ENCODE measurements around the gene MCF2L2.
"Not testable (repeated sequence)": the region's sequence is repeated elsewhere in the genome, so short reads cannot be mapped to it uniquely, and the experiment has no call there.

The MCF2L2 gene

DNA sequence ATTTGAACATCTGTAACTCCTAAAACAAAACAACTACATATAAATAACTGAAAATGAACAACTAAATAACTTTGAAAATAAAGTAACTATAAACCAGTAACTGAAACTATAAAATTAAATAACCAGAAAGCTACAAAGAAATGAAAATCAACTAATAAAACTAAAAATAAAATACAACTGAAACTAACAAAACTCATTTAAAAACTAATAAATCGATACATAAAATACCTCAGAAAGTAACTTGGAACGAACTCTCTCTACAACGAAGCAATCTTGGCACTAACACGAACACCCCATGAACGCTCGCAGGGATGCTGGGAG, 249.9 kb downstream of the MCF2L2 start:
- H3K36me3 ChIP-seq (ENCODE audit: control insufficient read depth in 2 of 2, insufficient read depth in 2 of 2, low read length in 2 of 2) = no peaks in the 10 kb centered on the region
- peak overlapping the region in 1 of 2 donors; percentile 22 for H3K9ac ChIP-seq (ENCODE audit: low read length in 2 of 2)
- no peaks in the 10 kb centered on the region for H3K9me3 ChIP-seq (ENCODE audit: control insufficient read depth in 2 of 2, low read length in 2 of 2)
- H3K4me3 ChIP-seq (ENCODE audit: low read length in 2 of 2) = peak overlapping the region; percentile 60 to 70
- peaks cover 36 to 37% of the 10 kb centered on the region in 2 donors for H3K27me3 ChIP-seq (ENCODE audit: control insufficient read depth in 1 of 2, insufficient read depth in 2 of 2, low read length in 2 of 2)
- H3K4me1 ChIP-seq (ENCODE audit: control insufficient read depth, insufficient read depth, low read length) = peaks cover 7% of the 10 kb centered on the region
- H3K27ac ChIP-seq (ENCODE audit: low read length) = no peak overlapping the region

- Histone ChIP-seq H3K4me3 (ENCODE audit: low read length in 2 of 2) (no peak overlapping the region), H3K27ac (ENCODE audit: low read length) (no peak overlapping the region), H3K9ac (ENCODE audit: low read length in 2 of 2) (no peak overlapping the region), H3K27me3 (ENCODE audit: control insufficient read depth in 1 of 2, insufficient read depth in 2 of 2, low read length in 2 of 2) (peaks cover 24 to 26% of the 10 kb centered on the region in 2 donors), H3K9me3 (ENCODE audit: control insufficient read depth in 2 of 2, low read length in 2 of 2) (no peaks in the 10 kb centered on the region), H3K4me1 (ENCODE audit: control insufficient read depth, insufficient read depth, low read length) (no peaks in the 10 kb centered on the region), H3K36me3 (ENCODE audit: control insufficient read depth in 2 of 2, insufficient read depth in 2 of 2, low read length in 2 of 2) (no peaks in the 10 kb centered on the region)
Measured at GRCh38 chr3:183172051-183172639, 256.3 kb downstream of the MCF2L2 start.

GRCh38 chr3:183167975-183168374, 260.4 kb downstream of the MCF2L2 start:
- not testable (repeated sequence) for H3K9me3 ChIP-seq (ENCODE audit: control insufficient read depth in 2 of 2, low read length in 2 of 2); H3K4me3 ChIP-seq (ENCODE audit: low read length in 2 of 2); H3K4me1 ChIP-seq (ENCODE audit: control insufficient read depth, insufficient read depth, low read length); H3K9ac ChIP-seq (ENCODE audit: low read length in 2 of 2); H3K36me3 ChIP-seq (ENCODE audit: control insufficient read depth in 2 of 2, insufficient read depth in 2 of 2, low read length in 2 of 2); H3K27me3 ChIP-seq (ENCODE audit: control insufficient read depth in 1 of 2, insufficient read depth in 2 of 2, low read length in 2 of 2); H3K27ac ChIP-seq (ENCODE audit: low read length)

DNA sequence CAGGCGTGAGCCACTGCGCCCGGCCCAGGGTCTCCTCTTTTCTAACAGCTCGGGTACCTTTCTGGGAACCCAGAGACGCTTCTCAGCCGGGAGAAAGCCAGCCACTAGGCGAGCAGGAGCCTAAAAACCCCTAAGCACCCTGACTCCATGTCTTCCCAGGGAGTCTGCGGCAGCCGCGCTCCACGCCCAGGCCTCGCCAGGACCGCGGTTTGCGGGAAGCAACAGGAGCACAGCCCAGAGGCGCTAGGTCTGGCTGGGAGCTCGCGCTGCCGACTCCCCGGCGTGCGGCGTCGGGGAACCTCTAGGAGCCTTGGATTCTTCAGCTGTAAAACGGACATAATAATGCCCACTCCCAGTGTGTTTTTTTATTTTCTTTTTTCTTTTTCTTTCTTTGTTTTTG, 264.9 kb downstream of the MCF2L2 start:
- H3K27me3 ChIP-seq (ENCODE audit: control insufficient read depth in 1 of 2, insufficient read depth in 2 of 2, low read length in 2 of 2) = peaks cover 9 to 18% of the 10 kb centered on the region in 2 donors
- no peak overlapping the region for H3K4me3 ChIP-seq (ENCODE audit: low read length in 2 of 2)
- H3K9me3 ChIP-seq (ENCODE audit: control insufficient read depth in 2 of 2, low read length in 2 of 2) = no peaks in the 10 kb centered on the region
- H3K27ac ChIP-seq (ENCODE audit: low read length) = no peak overlapping the region
- no peak overlapping the region for H3K9ac ChIP-seq (ENCODE audit: low read length in 2 of 2)
- no peaks in the 10 kb centered on the region for H3K36me3 ChIP-seq (ENCODE audit: control insufficient read depth in 2 of 2, insufficient read depth in 2 of 2, low read length in 2 of 2)
- H3K4me1 ChIP-seq (ENCODE audit: control insufficient read depth, insufficient read depth, low read length) = peaks cover 7% of the 10 kb centered on the region

DNA sequence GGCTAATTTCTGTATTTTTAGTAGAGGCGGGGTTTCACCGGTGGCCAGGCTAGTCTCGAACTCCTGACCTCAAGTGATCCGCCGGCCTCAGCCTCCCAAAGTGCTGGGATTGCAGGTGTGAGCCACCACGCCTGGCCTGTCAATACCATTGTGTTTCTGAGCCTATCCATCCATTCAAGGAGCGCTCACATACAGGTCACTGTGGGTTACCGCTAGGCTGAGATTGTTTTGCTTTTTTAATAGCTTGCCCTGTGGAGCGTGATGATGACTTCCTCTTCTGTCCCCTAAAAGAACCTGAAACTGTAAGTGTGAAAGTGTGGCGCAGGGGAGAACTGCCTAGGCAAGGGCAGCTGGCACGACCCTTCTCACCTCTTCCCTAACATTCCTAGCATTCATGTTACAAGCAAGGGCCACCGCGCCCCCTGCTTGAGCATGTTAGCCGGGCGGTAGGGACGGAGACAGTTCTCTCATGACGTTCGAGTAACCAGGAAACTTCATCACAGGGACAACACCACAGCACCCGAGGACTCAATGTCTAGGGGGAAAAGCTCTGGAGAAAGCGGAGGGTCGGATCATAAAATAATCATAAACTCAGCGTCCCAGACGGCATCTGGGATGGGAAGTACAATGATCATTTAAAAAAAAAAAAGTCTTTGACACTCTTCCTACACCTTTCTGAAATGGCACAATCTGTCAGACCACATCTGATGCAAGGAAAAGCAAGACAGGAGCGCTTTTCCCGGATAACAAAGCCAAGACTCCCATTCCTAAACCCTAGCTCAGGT, 266.7 kb downstream of the MCF2L2 start:
- Histone ChIP-seq H3K4me3 (ENCODE audit: low read length in 2 of 2) (peak overlapping the region; percentile 60 to 76), H3K4me1 (ENCODE audit: control insufficient read depth, insufficient read depth, low read length) (peaks cover 7% of the 10 kb centered on the region), H3K9ac (ENCODE audit: low read length in 2 of 2) (no peak overlapping the region), H3K36me3 (ENCODE audit: control insufficient read depth in 2 of 2, insufficient read depth in 2 of 2, low read length in 2 of 2) (no peaks in the 10 kb centered on the region), H3K27me3 (ENCODE audit: control insufficient read depth in 1 of 2, insufficient read depth in 2 of 2, low read length in 2 of 2) (peaks cover 9 to 18% of the 10 kb centered on the region in 2 donors), H3K27ac (ENCODE audit: low read length) (no peak overlapping the region), H3K9me3 (ENCODE audit: control insufficient read depth in 2 of 2, low read length in 2 of 2) (no peaks in the 10 kb centered on the region)

DNA sequence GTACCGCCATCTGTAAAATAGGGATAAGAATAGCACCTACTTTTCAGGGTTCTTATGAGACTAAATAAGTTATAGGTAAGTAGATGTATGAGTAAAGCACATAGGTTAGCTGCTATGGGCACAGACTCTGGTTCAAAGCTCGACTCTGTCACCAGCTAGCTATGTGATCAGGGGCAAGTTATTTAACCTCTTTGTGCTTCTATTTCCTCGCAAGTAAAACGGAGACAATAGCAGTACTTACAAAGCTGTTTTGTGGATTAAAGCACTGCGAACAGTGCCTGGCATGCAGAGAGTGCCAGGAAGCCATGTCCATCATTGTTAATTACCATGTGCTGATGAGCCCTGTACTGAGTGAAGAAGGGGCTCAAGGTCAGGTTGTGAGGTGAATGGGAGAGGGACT, 267.8 kb downstream of the MCF2L2 start:
- Histone ChIP-seq H3K27me3 (ENCODE audit: control insufficient read depth in 1 of 2, insufficient read depth in 2 of 2, low read length in 2 of 2) (peaks cover 9 to 18% of the 10 kb centered on the region in 2 donors), H3K36me3 (ENCODE audit: control insufficient read depth in 2 of 2, insufficient read depth in 2 of 2, low read length in 2 of 2) (no peaks in the 10 kb centered on the region), H3K9me3 (ENCODE audit: control insufficient read depth in 2 of 2, low read length in 2 of 2) (no peaks in the 10 kb centered on the region), H3K4me3 (ENCODE audit: low read length in 2 of 2) (no peak overlapping the region), H3K4me1 (ENCODE audit: control insufficient read depth, insufficient read depth, low read length) (peaks cover 7% of the 10 kb centered on the region), H3K27ac (ENCODE audit: low read length) (no peak overlapping the region), H3K9ac (ENCODE audit: low read length in 2 of 2) (no peak overlapping the region)

GRCh38 chr3:183159333-183159732, 269.1 kb downstream of the MCF2L2 start:
- Histone ChIP-seq H3K4me3 (ENCODE audit: low read length in 2 of 2) (no peak overlapping the region), H3K36me3 (ENCODE audit: control insufficient read depth in 2 of 2, insufficient read depth in 2 of 2, low read length in 2 of 2) (no peaks in the 10 kb centered on the region), H3K27ac (ENCODE audit: low read length) (no peak overlapping the region), H3K4me1 (ENCODE audit: control insufficient read depth, insufficient read depth, low read length) (peaks cover 7% of the 10 kb centered on the region), H3K27me3 (ENCODE audit: control insufficient read depth in 1 of 2, insufficient read depth in 2 of 2, low read length in 2 of 2) (peaks cover 9 to 16% of the 10 kb centered on the region in 2 donors), H3K9me3 (ENCODE audit: control insufficient read depth in 2 of 2, low read length in 2 of 2) (no peaks in the 10 kb centered on the region), H3K9ac (ENCODE audit: low read length in 2 of 2) (no peak overlapping the region)

DNA sequence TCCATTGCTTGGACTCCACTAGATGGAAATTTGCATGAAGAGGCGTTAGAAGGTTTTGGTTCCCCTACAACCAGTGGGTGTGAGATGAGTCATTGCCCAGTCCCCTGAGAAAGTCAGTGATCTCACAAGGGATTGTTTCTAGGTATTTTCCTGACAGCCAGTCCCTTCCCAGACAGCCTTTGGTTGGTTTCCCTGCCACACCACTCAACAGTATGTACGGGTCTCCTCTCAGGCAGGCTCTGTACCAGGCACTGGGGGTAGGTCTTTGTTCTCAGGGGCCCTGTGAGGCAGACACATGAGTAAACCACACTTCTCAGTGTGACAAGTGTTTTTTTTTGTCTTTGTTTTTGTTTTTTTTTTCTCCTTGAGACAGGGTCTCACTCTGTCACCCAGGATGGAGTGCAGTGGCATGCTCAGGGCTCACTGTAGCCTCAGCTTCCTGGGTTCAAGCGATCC, 269.8 kb downstream of the MCF2L2 start:
- Histone ChIP-seq H3K27me3 (ENCODE audit: control insufficient read depth in 1 of 2, insufficient read depth in 2 of 2, low read length in 2 of 2) (peaks cover 12 to 13% of the 10 kb centered on the region in 2 donors), H3K4me3 (ENCODE audit: low read length in 2 of 2) (no peak overlapping the region), H3K36me3 (ENCODE audit: control insufficient read depth in 2 of 2, insufficient read depth in 2 of 2, low read length in 2 of 2) (no peaks in the 10 kb centered on the region), H3K27ac (ENCODE audit: low read length) (no peak overlapping the region), H3K9me3 (ENCODE audit: control insufficient read depth in 2 of 2, low read length in 2 of 2) (no peaks in the 10 kb centered on the region), H3K9ac (ENCODE audit: low read length in 2 of 2) (no peak overlapping the region), H3K4me1 (ENCODE audit: control insufficient read depth, insufficient read depth, low read length) (peaks cover 7% of the 10 kb centered on the region)

- Histone ChIP-seq H3K4me3 (ENCODE audit: low read length in 2 of 2) (no peak overlapping the region), H3K36me3 (ENCODE audit: control insufficient read depth in 2 of 2, insufficient read depth in 2 of 2, low read length in 2 of 2) (no peaks in the 10 kb centered on the region), H3K27me3 (ENCODE audit: control insufficient read depth in 1 of 2, insufficient read depth in 2 of 2, low read length in 2 of 2) (peaks cover 11 to 12% of the 10 kb centered on the region in 2 donors), H3K27ac (ENCODE audit: low read length) (no peak overlapping the region), H3K9me3 (ENCODE audit: control insufficient read depth in 2 of 2, low read length in 2 of 2) (no peaks in the 10 kb centered on the region), H3K4me1 (ENCODE audit: control insufficient read depth, insufficient read depth, low read length) (peaks cover 7% of the 10 kb centered on the region), H3K9ac (ENCODE audit: low read length in 2 of 2) (no peak overlapping the region)
Measured at GRCh38 chr3:183158113-183158512, 270.3 kb downstream of the MCF2L2 start.

- no peaks in the 10 kb centered on the region for H3K9me3 ChIP-seq (ENCODE audit: control insufficient read depth in 2 of 2, low read length in 2 of 2)
- no peak overlapping the region for H3K4me3 ChIP-seq (ENCODE audit: low read length in 2 of 2)
- peaks cover 0 to 3% of the 10 kb centered on the region in 2 donors for H3K27me3 ChIP-seq (ENCODE audit: control insufficient read depth in 1 of 2, insufficient read depth in 2 of 2, low read length in 2 of 2)
- H3K36me3 ChIP-seq (ENCODE audit: control insufficient read depth in 2 of 2, insufficient read depth in 2 of 2, low read length in 2 of 2) = no peaks in the 10 kb centered on the region
- H3K4me1 ChIP-seq (ENCODE audit: control insufficient read depth, insufficient read depth, low read length) = no peaks in the 10 kb centered on the region
- no peak overlapping the region for H3K9ac ChIP-seq (ENCODE audit: low read length in 2 of 2)
- no peak overlapping the region for H3K27ac ChIP-seq (ENCODE audit: low read length)
Measured at GRCh38 chr3:183156266-183156665, 272.2 kb downstream of the MCF2L2 start.

GRCh38 chr3:183155499-183155898, 272.9 kb downstream of the MCF2L2 start:
- Histone ChIP-seq H3K27ac (ENCODE audit: low read length) (no peak overlapping the region), H3K27me3 (ENCODE audit: control insufficient read depth in 1 of 2, insufficient read depth in 2 of 2, low read length in 2 of 2) (peaks cover 0 to 3% of the 10 kb centered on the region in 2 donors), H3K9me3 (ENCODE audit: control insufficient read depth in 2 of 2, low read length in 2 of 2) (no peaks in the 10 kb centered on the region), H3K36me3 (ENCODE audit: control insufficient read depth in 2 of 2, insufficient read depth in 2 of 2, low read length in 2 of 2) (no peaks in the 10 kb centered on the region), H3K9ac (ENCODE audit: low read length in 2 of 2) (no peak overlapping the region), H3K4me3 (ENCODE audit: low read length in 2 of 2) (no peak overlapping the region), H3K4me1 (ENCODE audit: control insufficient read depth, insufficient read depth, low read length) (no peaks in the 10 kb centered on the region)

Data from stomach smooth muscle (tissue), 2 donors.